Hematopoietic multipotent progenitor cell (in vitro differentiated cells): ENCODE data around the gene COBL. TPM values are rescaled to one million over a fixed set of nuclear protein-coding genes. Genes with fewer than 3 reads are reported as not detected.

Source experiments
- DNase-seq, 3 donors: peaks; one replicate each; pipeline ENCODE4 v3.0.0-alpha.2; 2011 to 2015; ENCODE audit warnings: low read depth in 2 of 3, low spot score in 2 of 3
- total RNA-seq: library from RNA; depleted of rRNA; stranded (reverse); fragments of >200 nt; gene quantifications from one replicate; pipeline ENCODE4 v1.2.3, GENCODE V29; 2012

COBL gene
- total RNA-seq, 1 donor, result 0.27 TPM

DNA sequence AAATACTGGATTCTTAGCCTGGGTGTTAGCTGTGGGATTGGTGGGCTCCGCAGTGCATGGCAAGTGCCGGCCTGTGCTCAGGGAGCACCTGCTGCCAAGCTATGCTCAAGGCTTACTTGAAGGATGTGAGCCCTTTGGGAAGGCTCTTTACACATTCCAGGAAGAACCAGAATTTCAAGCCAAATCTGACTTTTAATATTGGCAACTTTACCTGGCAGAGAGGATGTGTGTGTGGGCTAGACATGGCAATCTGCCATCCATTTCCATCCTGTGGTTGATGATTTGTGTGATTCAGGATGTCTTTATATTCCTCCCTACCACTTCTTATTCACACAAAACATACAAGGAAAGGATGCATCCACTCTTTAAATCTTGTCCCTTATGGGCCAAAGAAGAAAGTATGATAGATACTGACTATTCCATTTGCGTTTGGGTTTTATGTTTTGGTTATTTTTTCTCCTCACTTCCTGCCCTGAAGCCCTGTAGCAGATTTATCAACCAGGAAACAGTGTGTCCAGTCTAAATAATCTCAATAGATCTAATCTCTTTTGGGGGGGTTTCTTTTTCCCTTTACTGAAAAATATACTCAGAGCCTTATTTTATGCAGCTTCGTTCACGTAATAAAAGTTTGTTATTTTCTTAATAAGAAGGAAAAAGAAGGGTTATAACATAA, 247.1 kb downstream of the COBL start:
- peak in 2 of 3 donors; percentile 21 for DNase-seq

DNA sequence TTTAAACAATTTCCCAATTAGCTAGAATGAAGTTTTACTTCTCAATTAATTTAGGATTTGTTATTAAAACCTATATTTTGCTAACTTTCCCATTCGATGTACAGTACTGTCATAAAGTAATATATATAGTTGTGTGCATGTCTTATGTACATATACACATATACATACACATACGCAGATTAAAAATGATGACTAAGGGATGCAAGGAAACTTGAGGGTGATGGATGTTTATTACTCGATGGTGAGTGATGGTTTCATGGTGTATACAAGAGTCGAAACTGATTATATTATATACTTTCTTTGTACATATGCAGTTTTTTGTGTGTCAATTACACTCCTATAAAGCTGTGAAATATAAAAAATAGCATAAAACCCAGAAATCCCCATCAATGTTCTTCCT, 248.2 kb downstream of the COBL start:
- DNase-seq, result no peak

DNA sequence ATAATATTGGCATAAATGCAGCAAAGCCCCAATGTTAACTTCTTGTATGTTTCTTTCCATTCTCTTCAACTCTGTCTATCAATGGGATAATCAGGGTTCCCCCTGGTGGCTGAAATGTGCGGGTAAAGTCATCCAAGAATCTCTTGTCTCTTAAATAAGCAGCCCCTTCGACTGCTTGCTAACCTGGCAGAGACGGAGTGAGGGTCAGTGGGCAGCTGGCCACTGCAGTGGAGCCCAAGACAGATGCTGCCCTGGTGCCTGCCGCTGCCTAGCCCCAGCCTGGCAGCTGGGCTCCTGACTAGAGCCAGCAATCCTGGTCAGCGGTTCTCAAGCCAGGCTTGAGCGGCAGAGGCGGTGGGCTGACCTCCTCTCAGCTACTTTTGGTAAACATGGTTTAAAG, 248.9 kb downstream of the COBL start:
- DNase-seq, result peak in 2 of 3 donors; percentile 54 to 86

DNA sequence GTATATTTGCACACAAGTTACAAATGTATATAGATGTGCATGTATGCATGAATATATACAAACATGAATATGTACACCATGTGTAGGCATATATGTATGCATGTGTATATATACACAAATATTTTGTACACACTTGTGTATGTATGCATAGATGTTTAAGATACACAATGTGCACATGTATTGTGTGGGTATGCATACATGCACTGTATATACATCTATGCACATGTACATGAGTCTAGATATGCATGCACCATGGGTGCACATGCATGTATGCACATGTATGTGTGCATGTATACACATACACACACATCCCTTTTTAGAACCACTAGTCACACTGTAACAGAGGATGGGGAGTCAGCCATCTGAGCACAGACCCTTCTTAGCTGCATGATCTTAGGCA, 249.4 kb downstream of the COBL start:
- DNase-seq, result no peak

DNA sequence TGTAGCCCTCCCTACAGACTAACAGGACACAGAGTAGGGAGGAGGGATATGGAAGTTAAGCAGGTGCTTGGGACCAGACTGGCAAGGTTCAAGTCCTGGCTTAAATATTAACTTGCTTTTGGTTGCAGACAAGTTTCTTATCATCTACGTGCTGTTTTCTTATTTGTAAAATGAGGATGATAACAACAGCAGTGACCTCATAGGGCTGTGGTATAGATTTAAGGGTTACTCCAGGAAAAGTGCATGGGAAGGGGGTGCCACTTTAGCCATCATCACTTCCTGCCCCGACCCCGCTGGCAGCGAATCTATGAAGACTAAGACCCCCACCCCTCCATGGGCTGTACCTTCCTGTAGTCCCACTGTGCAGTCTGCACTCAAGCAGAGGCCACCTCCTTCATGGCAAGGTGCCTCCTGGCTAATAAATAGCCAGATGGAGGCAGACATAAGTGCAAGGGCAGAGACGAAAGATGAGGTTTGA, 250.2 kb downstream of the COBL start:
- no peak for DNase-seq

DNA sequence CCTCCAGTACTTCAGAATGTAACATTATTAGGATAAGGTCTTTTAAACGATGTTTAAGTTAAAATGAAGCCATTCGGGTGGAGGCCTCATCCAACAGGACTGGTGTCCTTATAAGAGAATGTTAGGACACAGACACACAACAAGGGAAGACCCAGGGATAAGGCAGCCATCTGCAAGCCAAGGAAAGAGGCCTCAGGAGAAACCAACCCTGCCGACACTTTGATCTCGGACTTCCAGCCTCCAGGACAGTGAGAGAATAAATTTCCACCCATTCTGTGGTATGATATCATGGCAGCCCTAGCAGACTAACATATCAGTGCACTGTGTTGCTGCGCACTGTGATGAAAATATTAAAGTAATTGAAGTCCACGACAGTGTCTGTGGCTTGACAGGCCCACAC, 250.8 kb downstream of the COBL start:
- no peak for DNase-seq

DNA sequence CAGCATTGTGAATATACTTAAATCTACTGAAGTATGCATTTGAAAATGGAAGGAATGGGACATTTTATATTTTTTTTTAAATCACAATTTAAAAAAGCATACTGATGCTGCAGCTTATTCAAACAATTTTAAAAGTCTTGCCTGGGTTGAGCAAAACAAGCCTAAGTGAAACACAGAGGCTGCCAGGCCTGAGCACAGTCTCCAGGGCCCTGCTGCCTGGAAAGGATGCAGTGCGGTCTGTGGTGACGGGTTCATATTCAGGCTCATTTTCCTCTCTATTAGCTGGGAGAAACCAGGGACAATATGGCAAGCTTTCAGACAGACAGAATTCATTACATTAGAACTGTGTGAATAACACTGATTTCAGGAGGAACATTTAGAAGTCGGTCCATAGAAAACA, 251.9 kb downstream of the COBL start:
- no peak for DNase-seq

DNA sequence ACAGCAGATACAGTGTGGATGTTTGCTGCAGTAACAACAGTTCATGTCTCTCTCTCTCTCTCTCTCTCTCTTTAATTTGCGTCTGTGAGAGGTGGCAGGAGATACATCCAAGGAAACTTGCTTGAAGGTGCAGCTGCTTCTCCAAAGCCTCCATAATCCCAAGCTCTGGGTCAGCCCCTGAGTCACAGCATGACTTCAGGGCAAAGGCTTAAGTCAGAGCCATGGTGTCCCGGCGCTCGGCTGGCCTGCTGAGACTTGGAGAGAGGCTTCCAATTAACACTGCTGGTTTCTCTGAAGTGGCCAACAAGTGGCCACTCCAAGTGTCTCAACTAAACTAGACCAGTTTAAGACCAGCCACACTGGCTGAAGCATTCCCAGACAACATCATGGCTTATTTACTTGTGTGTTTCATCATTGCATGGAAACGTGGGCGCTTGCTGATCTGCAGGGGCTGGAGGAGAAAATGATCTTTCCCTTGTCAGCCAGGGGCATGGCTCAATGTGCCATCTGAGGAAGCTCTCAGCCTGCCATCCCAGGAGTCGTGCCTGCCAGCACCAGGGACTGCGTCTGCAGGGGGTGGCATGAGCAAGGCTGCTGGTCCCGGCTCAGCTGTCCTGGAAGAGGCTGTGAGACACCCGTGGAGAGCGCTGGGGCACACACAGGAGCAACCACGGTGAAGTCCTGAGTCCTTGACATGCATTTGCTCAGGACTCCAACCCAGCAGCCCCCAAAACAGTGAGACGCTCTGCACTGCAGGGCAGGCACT, 254.2 kb downstream of the COBL start:
- no peak for DNase-seq

DNA sequence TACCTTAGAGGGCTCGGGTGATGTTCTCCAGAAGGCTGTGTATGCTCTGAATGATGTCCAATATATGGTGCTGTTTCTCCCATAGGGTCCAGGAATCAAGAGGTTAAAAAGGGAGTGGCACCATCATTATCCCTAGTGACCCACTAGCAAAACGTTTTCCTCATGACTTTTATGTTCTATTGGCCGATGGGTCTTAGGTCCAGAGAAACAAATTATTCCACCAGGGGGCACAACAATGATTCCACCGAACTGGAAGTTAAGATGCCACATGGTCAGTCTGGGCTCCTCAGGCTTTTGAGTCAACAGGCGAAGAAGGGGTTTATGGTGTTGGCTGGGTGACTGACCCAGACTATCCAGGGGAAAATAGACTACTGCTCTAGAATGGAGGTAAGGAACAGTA, 256.1 kb downstream of the COBL start:
- DNase-seq, result peak in 1 of 3 donors; percentile 13

DNA sequence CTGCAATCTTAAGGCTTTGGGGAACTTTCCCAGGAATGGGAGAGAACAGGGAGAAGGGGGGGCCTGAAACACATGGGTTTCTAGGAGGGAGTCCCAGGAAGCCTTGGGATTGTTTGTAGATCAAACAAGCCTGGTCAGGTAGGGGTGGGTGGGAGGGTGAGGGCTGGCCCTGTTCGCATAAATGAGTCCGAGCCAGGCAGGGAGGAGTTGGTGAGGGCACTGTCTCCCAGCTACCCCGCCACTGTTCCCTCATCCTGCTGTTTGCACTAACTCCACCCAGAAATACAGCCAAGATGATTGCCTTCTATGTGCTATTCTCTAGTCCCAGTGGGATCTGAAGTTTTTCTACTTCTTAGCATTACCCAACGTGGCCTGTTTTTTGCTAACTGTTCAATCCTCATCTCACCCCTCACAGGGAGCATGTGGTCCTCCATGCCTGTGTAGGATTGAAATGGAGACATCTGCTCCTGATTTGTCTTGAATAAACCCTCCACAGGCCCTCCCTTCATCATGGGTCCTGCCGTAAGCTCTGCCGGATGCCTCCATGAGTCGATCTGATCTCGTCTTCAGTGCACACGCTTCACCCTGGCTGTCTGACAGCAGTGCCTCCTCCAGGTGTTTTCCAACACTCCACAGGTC, 257.0 kb downstream of the COBL start:
- DNase-seq, result no peak

DNA sequence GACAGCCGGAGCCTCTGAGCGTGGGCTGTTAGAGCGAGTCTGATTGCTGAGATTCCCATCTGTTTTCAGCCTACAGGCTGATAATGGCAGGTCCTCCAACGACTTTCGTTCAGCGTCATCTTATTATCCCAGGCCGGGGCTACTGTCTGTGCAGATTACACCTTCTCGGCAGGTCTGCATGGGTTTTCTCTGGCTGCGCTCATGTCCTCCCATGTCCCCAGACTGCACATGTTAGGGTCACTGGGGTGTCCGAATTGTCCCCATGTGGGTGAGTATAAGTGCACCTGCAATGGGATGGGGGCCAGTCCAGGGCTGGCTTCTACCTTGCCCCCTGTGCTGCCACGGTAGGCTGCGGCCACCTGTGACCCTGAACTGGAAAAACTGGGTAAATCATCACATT, 257.8 kb downstream of the COBL start:
- no peak for DNase-seq

DNA sequence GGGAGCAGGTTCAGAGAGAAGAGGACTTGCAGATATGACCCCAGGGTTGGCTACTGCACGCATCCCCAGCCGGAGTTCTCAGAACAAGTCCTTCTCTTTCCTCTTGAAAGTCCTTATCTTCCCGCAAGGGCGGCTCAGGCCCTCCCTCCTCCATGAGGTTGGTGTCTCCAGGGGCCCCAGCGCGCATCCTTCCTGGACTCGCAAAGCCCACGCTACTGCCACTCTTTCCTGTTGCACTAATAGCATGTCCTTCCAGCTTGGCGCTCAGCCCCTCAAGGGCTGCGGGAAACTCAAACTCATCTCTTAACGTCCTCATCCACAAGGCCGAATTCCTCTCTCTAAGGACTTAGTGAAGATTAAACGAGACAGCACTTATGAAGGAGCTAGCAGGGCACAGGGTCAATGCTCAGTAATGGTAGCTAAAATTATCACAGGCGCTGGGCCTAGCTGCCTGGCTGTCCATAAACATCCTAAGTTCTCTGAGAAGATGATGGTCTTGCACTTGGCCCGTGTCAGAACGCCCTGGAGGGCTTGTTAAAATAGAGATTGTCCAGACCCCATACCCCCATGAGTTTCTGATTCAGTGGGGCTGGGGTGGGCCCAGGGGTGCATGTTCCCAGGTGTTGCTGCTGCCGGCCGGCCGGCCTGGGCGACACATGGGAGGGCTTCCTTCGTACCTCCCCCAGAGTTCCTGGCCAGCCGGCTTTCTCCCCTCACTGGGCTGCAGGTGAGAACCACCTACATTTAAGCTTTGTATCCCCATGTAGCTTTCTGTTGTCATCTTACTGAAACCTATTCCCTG, 261.4 kb downstream of the COBL start:
- DNase-seq, result no peak

DNA sequence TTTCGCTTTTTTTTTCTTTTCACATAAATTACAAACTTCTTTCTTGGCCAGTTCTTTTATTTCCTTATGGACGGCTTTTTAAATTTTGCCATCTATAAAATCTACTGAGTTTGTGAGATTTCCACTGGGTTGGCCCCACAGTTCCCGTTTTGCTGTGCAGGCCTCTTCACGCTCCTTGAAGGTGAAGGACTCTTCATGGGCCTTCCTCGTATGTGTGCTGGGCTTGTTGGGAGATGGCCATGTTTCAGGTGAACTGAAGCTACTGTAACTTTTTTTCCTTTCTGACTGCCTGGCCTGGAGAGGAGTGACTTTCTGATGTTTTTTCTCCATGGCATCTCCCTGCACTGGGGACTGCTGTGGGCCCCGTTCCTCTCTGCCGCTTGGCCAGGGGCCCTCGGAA, 262.4 kb downstream of the COBL start:
- no peak for DNase-seq

DNA sequence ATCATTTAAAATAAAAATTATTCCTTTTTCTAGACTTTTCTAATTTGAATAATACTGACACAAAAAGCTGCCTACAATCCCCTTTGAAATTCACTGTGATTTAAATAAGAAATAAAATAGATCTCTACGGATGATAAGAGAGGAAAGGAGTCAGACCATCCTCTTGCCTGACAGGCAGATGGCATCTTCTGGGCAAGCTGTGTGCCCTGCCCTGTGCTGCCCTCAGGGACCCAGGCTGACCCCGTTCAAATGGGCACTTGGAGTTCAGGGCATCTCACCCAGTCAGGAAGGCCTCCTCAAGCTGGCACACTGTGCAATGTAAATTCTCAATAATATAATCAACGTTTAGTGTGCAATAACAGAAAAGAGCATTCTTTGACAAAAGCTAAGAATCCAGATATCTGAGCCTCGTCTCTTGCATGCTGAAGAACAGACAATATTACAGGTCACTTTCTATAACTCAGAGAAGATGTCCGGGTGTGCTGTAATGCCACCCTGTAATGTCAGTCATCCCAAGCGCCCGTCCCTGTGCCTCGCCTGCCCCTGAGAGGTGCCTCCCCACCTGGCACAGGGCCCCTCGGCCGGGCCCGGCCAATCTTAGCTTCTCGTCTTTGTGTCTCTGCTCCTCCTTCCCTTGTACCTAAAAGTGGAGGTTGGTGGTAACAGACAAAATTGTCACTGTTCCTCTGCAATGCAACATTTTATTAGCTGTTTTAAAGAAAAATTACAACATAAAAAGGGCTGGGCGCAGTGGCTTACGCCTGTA, 263.3 kb downstream of the COBL start:
- no peak for DNase-seq

DNA sequence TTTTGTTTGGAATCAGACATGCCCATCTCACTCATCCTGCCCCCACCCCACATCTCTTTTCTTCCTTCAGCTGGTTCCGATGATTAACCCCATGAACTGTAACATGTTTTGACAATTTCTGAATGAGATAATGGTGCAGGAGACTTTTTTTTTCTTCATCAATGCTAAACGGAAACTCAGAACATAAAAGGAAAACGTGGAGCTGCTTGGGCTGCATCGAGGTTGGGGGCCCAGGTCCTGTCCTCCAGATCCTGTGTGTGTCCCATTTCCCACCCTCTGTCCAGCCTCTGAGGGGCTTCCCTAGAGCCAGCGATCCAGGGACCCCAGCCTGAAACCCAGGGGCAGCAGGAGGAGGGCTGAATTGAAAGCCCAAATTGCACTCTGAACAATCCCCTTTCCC, 270.1 kb downstream of the COBL start:
- no peak for DNase-seq

DNA sequence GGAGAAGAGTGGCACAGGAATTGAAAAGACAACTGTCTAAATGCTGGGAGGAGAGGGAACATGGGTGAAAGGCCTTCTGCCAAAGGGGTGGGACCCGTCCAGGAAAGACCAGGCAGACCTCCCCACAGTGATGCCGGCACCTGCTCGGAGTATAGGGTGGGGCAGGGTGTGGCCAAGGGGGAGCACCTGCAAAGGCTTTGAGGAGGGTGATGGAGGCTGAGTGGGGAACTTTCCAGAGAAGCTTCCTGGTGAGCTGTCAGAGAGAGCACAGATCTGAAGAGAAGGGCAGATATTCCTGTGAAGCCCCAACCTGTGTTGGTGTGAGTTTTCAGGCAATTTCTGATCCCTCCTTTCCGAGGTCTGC, 270.5 kb downstream of the COBL start:
- no peak for DNase-seq

DNA sequence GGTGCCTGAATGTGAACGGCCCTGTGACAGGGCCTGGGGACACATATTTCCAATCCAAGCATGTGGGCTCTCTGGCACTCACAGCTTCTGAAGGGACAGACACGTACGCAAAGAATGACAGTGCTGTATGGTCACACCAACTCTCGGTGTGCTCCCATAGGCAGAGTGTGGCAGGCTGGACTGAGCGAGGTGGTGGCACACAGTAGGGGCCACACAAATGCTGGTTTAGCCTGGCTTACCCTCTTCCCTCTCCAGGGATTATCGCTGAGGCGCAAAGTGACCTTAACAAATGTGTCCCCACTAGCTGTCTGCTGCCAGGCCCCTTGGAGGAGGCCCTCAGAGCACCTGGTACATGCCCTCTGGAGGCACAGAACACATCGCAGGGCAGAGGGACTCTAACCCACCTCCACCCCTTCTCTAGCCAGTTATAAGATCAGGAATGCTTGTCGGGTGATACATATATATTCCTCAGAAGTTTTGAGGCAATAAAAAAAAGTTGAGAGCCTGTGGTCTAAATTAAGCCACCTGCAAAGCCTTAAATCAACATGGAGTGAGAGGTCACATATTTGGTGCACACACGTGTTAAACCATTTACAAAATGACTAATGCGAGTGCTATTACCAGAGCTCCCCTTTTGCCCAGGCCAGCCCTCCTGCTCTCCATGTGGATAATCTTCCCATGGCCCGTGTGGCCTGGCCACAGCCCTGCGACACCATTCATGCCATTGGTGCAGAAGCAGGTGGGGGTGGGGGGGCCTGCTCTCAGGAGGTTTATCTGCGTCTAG, 271.1 kb downstream of the COBL start:
- no peak for DNase-seq

DNA sequence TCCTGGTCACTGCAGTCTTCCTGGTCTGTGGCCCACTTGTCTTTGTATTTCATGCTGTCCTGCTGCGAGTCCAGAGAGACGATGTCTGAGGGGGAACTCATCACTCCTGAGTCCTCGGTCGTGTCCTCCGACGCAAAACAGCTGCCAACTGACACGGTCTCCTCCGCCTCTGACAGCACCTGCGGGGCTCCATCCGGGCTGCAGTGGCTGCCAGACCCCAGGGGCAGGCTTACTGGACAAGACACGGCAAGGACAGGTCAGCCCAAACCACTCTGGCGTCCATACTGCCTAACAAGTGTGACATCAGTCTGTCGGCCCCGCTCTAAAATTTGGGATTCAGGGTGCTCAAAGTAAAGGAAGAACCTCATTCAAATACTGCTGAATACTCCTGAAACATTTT, 273.1 kb downstream of the COBL start:
- DNase-seq, result no peak

DNA sequence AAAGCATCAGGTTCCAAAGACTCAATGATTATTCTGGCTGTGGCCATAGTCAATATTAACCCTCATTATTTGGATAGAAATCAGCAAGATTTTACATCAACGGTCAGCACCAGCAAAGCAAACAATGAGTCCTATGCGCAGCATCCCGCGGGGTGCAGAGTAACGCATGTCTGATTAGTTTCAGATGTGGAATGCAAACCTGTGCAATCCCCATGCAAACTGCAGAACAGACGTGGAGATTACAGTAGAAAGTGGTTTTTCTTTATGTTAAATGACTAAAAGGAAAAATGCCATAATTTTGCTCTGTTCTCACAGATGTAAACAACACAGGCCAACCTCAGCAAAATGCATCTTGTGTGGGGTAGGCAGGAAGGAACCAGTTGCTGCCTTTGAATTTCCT, 275.8 kb downstream of the COBL start:
- no peak for DNase-seq

DNA sequence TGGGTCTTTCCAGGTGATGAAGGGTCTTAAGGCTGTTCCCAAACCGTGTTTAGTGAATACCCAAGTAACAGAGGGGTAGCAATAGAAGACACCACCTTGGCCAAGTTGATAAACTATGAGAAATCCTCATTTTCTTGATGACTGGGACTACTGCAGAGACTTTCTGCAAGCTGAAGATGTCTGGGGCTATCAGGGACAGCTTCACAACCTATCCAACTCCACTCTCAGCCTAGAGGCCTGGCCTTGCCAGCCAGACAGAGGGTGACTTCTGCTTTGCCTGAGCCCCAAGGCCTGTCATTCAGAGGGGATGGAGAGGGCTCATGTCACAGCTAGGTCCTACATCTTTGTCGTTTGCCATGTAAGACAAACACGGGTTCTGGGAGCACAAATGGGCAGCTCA, 278.0 kb downstream of the COBL start:
- DNase-seq, result no peak
